HepG2 (cell line): ENCODE results near the gene MYL12B. TPM values are rescaled to one million over a fixed set of nuclear protein-coding genes. Genes with fewer than 3 reads are reported as not detected.

Source experiments
- ARNTL ChIP-seq: sonication (generic); formaldehyde crosslinking; IDR thresholded peaks from 2 replicates; pipeline ENCODE4 v1.4.0; 2020; ENCODE audit warnings: mild to moderate bottlenecking, missing genetic modification reagents
- ETV5 ChIP-seq: IDR thresholded peaks from 2 replicates; pipeline ENCODE4 v1.6.1; 2018; ENCODE audit warnings: missing biosample characterization, missing genetic modification reagents, inconsistent platforms, borderline replicate concordance
- FOXJ3 ChIP-seq: sonication (generic); formaldehyde crosslinking; IDR thresholded peaks from 2 replicates; pipeline ENCODE4 v1.4.0; 2020; ENCODE audit warnings: missing genetic modification reagents, mild to moderate bottlenecking, borderline replicate concordance
- GFI1 ChIP-seq: sonication (generic); formaldehyde crosslinking; IDR thresholded peaks from 2 replicates; pipeline ENCODE4 v1.5.0; 2020; ENCODE audit warnings: missing genetic modification reagents, mild to moderate bottlenecking, borderline replicate concordance
- NCOA1 ChIP-seq: sonication (generic); formaldehyde crosslinking; IDR thresholded peaks from 2 replicates; pipeline ENCODE4 v1.9.0; 2021; ENCODE audit warnings: missing genetic modification reagents
- NFKBIZ ChIP-seq: IDR thresholded peaks from 2 replicates; pipeline ENCODE4 v1.6.1; 2018; ENCODE audit warnings: missing genetic modification reagents, missing compliant biosample characterization
- SMAD3 ChIP-seq: sonication (generic); formaldehyde crosslinking; IDR thresholded peaks from 2 replicates; pipeline ENCODE4 v1.4.0; 2020; ENCODE audit warnings: missing genetic modification reagents
- SMYD3 ChIP-seq: sonication (generic); formaldehyde crosslinking; IDR thresholded peaks from 2 replicates; pipeline ENCODE4 v1.8.1; 2023; ENCODE audit warnings: mild to moderate bottlenecking, missing genetic modification reagents
- TBL1XR1 ChIP-seq: fragments of 150-350 bp; IDR thresholded peaks from 2 replicates; pipeline ENCODE4 v1.6.1; 2014; ENCODE audit warnings: borderline replicate concordance, low read length; ENCODE audit not compliant: partially characterized antibody
- TOPORS ChIP-seq: sonication (generic); formaldehyde crosslinking; IDR thresholded peaks from 2 replicates; pipeline ENCODE4 v1.8.0; 2023; ENCODE audit warnings: mild to moderate bottlenecking, missing genetic modification reagents
- TSC22D2 ChIP-seq: sonication (generic); formaldehyde crosslinking; IDR thresholded peaks from 2 replicates; pipeline ENCODE4 v1.5.1; 2020; ENCODE audit warnings: missing genetic modification reagents, mild to moderate bottlenecking, borderline replicate concordance
- ZKSCAN8 ChIP-seq: IDR thresholded peaks from 2 replicates; pipeline ENCODE4 v1.6.1; 2016; ENCODE audit warnings: borderline replicate concordance, missing genetic modification reagents, missing compliant biosample characterization
- ZNF230 ChIP-seq: sonication (generic); formaldehyde crosslinking; IDR thresholded peaks from 2 replicates; pipeline ENCODE4 v1.4.0; 2020; ENCODE audit warnings: mild to moderate bottlenecking, missing genetic modification reagents
- ZNF367 ChIP-seq: sonication (generic); formaldehyde crosslinking; IDR thresholded peaks from 2 replicates; pipeline ENCODE4 v1.4.0; 2020; ENCODE audit warnings: missing genetic modification reagents, borderline replicate concordance
- ZNF569 ChIP-seq: sonication (generic); formaldehyde crosslinking; IDR thresholded peaks from 2 replicates; pipeline ENCODE4 v1.5.0; 2020; ENCODE audit warnings: mild to moderate bottlenecking, missing genetic modification reagents, moderate library complexity, borderline replicate concordance
- ZNF605 ChIP-seq: sonication (generic); formaldehyde crosslinking; IDR thresholded peaks from 2 replicates; pipeline ENCODE4 v1.8.0; 2022; ENCODE audit warnings: mild to moderate bottlenecking, missing genetic modification reagents
- ZNF709 ChIP-seq: sonication (generic); formaldehyde crosslinking; IDR thresholded peaks from 2 replicates; pipeline ENCODE4 v1.5.0; 2020; ENCODE audit warnings: mild to moderate bottlenecking, missing genetic modification reagents
- ZNF777 ChIP-seq: sonication (generic); formaldehyde crosslinking; IDR thresholded peaks from 2 replicates; pipeline ENCODE4 v1.4.0; 2020; ENCODE audit warnings: missing genetic modification reagents
- ZNF883 ChIP-seq: sonication (generic); formaldehyde crosslinking; IDR thresholded peaks from 2 replicates; pipeline ENCODE4 v1.5.1; 2020; ENCODE audit warnings: mild to moderate bottlenecking, missing genetic modification reagents; ENCODE audit errors: not compliant biosample characterization
- ZSCAN25 ChIP-seq: sonication (generic); formaldehyde crosslinking; IDR thresholded peaks from 2 replicates; pipeline ENCODE4 v1.8.0; 2022; ENCODE audit warnings: mild to moderate bottlenecking, missing genetic modification reagents
- polyA plus RNA-seq, 8 experiments: library from polyadenylated mRNA; depleted of rRNA in 3 of 8; stranded (reverse) in 7 of 8; unstranded in 1 of 8; fragments of >200 nt; fragmentation: Illumina TruSeq in 4 of 8; extraction: Trizol in 4 of 8; gene quantifications; 2 replicates each; pipeline versions ENCODE4 v1.2.1 to v1.2.3, GENCODE V29; 2011 to 2016; ENCODE audit warnings: low read depth in 4 of 8, missing spikeins in 1 of 8, mixed read lengths in 1 of 8; ENCODE audit not compliant: insufficient read depth in 1 of 8
- total RNA-seq, 5 experiments: library from RNA; depleted of rRNA; stranded (reverse); fragments of >200 nt; fragmentation: Illumina TruSeq; extraction: Trizol; gene quantifications; 2 replicates each; pipeline ENCODE4 v1.2.3, GENCODE V29; 2016; ENCODE audit warnings: low read depth in 1 of 5
- TF ChIP-seq, protein P1 (sequence below): sonication (generic); formaldehyde crosslinking; IDR thresholded peaks from 2 replicates; pipeline ENCODE4 v1.9.0; 2022; ENCODE audit warnings: low read depth, missing genetic modification reagents
- TF ChIP-seq, protein P2 (sequence below): sonication (generic); formaldehyde crosslinking; IDR thresholded peaks from 2 replicates; pipeline ENCODE4 v1.4.0; 2020; ENCODE audit warnings: missing genetic modification reagents, borderline replicate concordance
- TF ChIP-seq, protein P3 (sequence below): sonication (generic); formaldehyde crosslinking; IDR thresholded peaks from 2 replicates; pipeline ENCODE4 v1.8.1; 2023; ENCODE audit warnings: mild to moderate bottlenecking, inconsistent platforms, moderate library complexity, missing genetic modification reagents, borderline replicate concordance
- TF ChIP-seq, protein P4 (sequence below): IDR thresholded peaks from 2 replicates; pipeline ENCODE4 v1.6.1; 2018; ENCODE audit warnings: missing genetic modification reagents

Gene MYL12B
- total and polyA plus RNA-seq, 2 of the 13 experiments (the other 11 are each of a cell fraction or from before 2014, with no cell fraction given) = 265 to 340 TPM

DNA sequence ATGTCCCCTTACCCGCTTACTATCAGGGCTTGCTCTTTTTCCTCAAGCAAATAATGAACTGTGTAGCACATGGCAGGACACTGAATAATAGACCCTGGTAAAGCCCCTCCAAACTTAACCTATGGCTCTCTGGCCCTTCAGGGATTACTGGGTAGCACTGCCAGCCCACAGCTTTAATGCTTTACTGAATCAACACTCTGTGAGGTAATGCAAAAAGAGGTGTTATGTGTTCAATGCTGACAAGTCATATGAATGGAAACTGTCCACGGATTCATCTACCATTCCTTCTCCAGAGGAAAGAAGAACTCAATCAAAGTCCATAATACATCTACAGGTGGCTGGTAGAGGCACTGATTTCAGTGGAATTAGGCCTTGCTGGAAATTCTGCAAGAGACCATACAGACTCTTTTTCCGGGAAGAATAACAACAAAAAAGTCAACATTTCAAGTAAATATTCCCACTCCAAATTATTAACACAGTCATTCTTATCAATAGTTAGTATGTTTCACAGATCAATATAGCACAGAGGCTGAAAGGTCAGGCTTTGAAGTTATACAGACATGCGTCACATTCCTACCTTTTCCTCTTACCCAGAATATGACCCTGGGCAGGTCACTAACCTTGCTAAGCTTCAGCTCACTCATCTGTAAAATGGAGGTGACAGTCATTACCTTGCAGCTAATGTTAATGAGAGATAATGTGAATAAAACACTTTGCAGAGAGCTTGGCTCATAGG, 28.3 kb upstream of the MYL12B start (continued):
- TF ChIP-seq ZSCAN25 (no peak), ARNTL (CRISPR knock-in tag) (peak; percentile 85; the same call in 1 of the 2 replicates), ZNF605 (no peak), TBL1XR1 (peak; percentile 92), ZNF777 (0 out of 2 replicates have a peak, but pooled peaks have one; percentile 23), FOXJ3 (peak; percentile 98), ETV5 (CRISPR knock-in tag) (peak; percentile 84; the same call in 1 of the 2 replicates), ZNF569 (CRISPR knock-in tag) (no peak), TOPORS (CRISPR knock-in tag) (0 out of 2 replicates have a peak, but pooled peaks have one; percentile 51), ZNF367 (no peak), ZNF883 (CRISPR knock-in tag) (no peak), NCOA1 (CRISPR knock-in tag) (0 out of 2 replicates have a peak, but pooled peaks have one; percentile 15), GFI1 (peak; percentile 100), ZNF709 (CRISPR knock-in tag) (no peak), TSC22D2 (CRISPR knock-in tag) (no peak), ZKSCAN8 (CRISPR knock-in tag) (peak; percentile 72; the same call in 1 of the 2 replicates), SMAD3 (CRISPR knock-in tag) (peak; percentile 77; the same call in 1 of the 2 replicates), ZNF230 (CRISPR knock-in tag) (no peak), NFKBIZ (peak; percentile 97), SMYD3 (CRISPR knock-in tag) (no peak; the same call in 1 of the 2 replicates)
- TF ChIP-seq, protein P1, sequence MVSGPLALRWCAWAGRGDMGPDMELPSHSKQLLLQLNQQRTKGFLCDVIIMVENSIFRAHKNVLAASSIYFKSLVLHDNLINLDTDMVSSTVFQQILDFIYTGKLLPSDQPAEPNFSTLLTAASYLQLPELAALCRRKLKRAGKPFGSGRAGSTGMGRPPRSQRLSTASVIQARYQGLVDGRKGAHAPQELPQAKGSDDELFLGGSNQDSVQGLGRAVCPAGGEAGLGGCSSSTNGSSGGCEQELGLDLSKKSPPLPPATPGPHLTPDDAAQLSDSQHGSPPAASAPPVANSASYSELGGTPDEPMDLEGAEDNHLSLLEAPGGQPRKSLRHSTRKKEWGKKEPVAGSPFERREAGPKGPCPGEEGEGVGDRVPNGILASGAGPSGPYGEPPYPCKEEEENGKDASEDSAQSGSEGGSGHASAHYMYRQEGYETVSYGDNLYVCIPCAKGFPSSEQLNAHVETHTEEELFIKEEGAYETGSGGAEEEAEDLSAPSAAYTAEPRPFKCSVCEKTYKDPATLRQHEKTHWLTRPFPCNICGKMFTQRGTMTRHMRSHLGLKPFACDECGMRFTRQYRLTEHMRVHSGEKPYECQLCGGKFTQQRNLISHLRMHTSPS (CRISPR knock-in tag) = 0 out of 2 replicates have a peak, but pooled peaks have one; percentile 30
- TF ChIP-seq, protein P2, sequence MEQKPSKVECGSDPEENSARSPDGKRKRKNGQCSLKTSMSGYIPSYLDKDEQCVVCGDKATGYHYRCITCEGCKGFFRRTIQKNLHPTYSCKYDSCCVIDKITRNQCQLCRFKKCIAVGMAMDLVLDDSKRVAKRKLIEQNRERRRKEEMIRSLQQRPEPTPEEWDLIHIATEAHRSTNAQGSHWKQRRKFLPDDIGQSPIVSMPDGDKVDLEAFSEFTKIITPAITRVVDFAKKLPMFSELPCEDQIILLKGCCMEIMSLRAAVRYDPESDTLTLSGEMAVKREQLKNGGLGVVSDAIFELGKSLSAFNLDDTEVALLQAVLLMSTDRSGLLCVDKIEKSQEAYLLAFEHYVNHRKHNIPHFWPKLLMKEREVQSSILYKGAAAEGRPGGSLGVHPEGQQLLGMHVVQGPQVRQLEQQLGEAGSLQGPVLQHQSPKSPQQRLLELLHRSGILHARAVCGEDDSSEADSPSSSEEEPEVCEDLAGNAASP (CRISPR knock-in tag) = peak; percentile 97; the same call in 1 of the 2 replicates
- TF ChIP-seq, protein P3, sequence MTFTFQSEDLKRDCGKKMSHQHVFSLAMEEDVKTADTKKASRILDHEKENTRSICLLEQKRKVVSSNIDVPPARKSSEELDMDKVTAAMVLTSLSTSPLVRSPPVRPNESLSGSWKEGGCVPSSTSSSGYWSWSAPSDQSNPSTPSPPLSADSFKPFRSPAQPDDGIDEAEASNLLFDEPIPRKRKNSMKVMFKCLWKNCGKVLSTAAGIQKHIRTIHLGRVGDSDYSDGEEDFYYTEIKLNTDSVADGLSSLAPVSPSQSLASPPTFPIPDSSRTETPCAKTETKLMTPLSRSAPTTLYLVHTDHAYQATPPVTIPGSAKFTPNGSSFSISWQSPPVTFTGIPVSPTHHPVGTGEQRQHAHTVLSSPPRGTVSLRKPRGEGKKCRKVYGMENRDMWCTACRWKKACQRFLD (CRISPR knock-in tag) = no peak
- TF ChIP-seq, protein P4, sequence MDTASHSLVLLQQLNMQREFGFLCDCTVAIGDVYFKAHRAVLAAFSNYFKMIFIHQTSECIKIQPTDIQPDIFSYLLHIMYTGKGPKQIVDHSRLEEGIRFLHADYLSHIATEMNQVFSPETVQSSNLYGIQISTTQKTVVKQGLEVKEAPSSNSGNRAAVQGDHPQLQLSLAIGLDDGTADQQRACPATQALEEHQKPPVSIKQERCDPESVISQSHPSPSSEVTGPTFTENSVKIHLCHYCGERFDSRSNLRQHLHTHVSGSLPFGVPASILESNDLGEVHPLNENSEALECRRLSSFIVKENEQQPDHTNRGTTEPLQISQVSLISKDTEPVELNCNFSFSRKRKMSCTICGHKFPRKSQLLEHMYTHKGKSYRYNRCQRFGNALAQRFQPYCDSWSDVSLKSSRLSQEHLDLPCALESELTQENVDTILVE (CRISPR knock-in tag) = peak; percentile 91; the same call in 1 of the 2 replicates
